OCI-LY7 (cell line): Measurements from ENCODE around the gene TRIM38. TPM values are rescaled to one million over a fixed set of nuclear protein-coding genes. Genes with fewer than 3 reads are reported as not detected.
"Not testable (repeated sequence)": the region's sequence is repeated elsewhere in the genome, so short reads cannot be mapped to it uniquely, and the experiment has no call there.

Source experiments
- BruUV-seq: library from RNA; stranded (reverse); fragments of 400-500 nt; replicated peaks from 2 replicates; lab custom pipeline; 2021; lab: Mats Ljungman, UMichigan
- CTCF ChIA-PET: fragments of 300-600 bp; sonication (Branson Sonifier 250); formaldehyde crosslinking; loops from one replicate; lab custom pipeline; 2022; ENCODE audit warnings: antibody characterized with exemption; ENCODE audit not compliant: unreplicated experiment; lab: Charles Lee
- POLR2A ChIA-PET: fragments of 300-600 bp; sonication (Branson Sonifier 250); formaldehyde crosslinking; loops from one replicate; lab custom pipeline; 2022; ENCODE audit warnings: antibody characterized with exemption; lab: Charles Lee
- DNase-seq: peaks from one replicate; pipeline ENCODE4 v3.0.0-alpha.2; 2015; ENCODE audit warnings: low spot score
- H2AFZ ChIP-seq: fragments of 200-600 bp; sonication (generic), shearing (Covaris generic); 2 replicates; pipeline ENCODE4 v1.6.1; 2014; ENCODE audit warnings: mild to moderate bottlenecking, antibody characterized with exemption, low read length, moderate library complexity
- H3K27ac ChIP-seq: fragments of 200-600 bp; sonication (generic); 2 replicates; pipeline ENCODE4 v1.5.1; 2014; ENCODE audit warnings: mixed run types, low read depth, mild to moderate bottlenecking, moderate library complexity, low read length, inconsistent platforms; ENCODE audit not compliant: poor library complexity, severe bottlenecking
- H3K36me3 ChIP-seq: fragments of 200-600 bp; sonication (generic); 2 replicates; pipeline ENCODE4 v1.6.1; 2014; ENCODE audit warnings: mild to moderate bottlenecking, antibody characterized with exemption, low read length, moderate library complexity, mixed read lengths; ENCODE audit not compliant: insufficient read depth
- H3K4me1 ChIP-seq: fragments of 200-600 bp; sonication (generic); 2 replicates; pipeline ENCODE4 v1.5.1; 2014; ENCODE audit warnings: mild to moderate bottlenecking, low read length; ENCODE audit not compliant: insufficient read depth, poor library complexity, severe bottlenecking
- H3K4me2 ChIP-seq: fragments of 200-600 bp; sonication (generic); 2 replicates; pipeline ENCODE4 v1.6.1; 2014; ENCODE audit warnings: mild to moderate bottlenecking, low read length
- H3K4me3 ChIP-seq: fragments of 200-600 bp; sonication (generic); 2 replicates; pipeline ENCODE4 v1.5.1; 2014; ENCODE audit warnings: mild to moderate bottlenecking, low read depth, low read length; ENCODE audit not compliant: poor library complexity, severe bottlenecking
- H3K79me2 ChIP-seq: fragments of 200-600 bp; sonication (generic); 2 replicates; pipeline ENCODE4 v1.6.1; 2016; ENCODE audit warnings: low read depth, mild to moderate bottlenecking, low read length, moderate library complexity, mixed read lengths; ENCODE audit not compliant: insufficient read depth
- H3K9me2 ChIP-seq: fragments of 200-600 bp; sonication (generic); 2 replicates; pipeline ENCODE4 v1.6.1; 2016; ENCODE audit warnings: mild to moderate bottlenecking, low read length, mixed read lengths; ENCODE audit not compliant: insufficient read depth
- H3K9me3 ChIP-seq: fragments of 200-600 bp; sonication (generic); 2 replicates; pipeline ENCODE4 v1.6.1; 2014; ENCODE audit warnings: mild to moderate bottlenecking, mixed run types, low read length, mixed read lengths
- H4K20me1 ChIP-seq: fragments of 200-600 bp; sonication (generic); 2 replicates; pipeline ENCODE4 v1.6.1; 2014; ENCODE audit warnings: mild to moderate bottlenecking, antibody characterized with exemption, low read length, moderate library complexity, mixed read lengths; ENCODE audit not compliant: insufficient read depth
- EZH2phosphoT487 ChIP-seq: fragments of 200-600 bp; sonication (generic); IDR thresholded peaks from 2 replicates; pipeline ENCODE4 v1.6.1; 2018; ENCODE audit warnings: low read depth, borderline replicate concordance, mild to moderate bottlenecking, mixed run types, antibody characterized with exemption, low read length, moderate library complexity, mixed read lengths
- intact Hi-C: fragments of 100-400 bp; cut with micrococcal nuclease; formaldehyde crosslinking; loops from one replicate; pipeline ENCODE4 v1.10.0; 2022; ENCODE audit not compliant: unreplicated experiment
- total RNA-seq, 2 experiments: library from RNA; depleted of rRNA in 1 of 2; stranded (reverse); fragments of >200 nt in 1 of 2; shearing (Covaris generic) in 1 of 2; gene quantifications; 2 replicates each; pipeline ENCODE4 v1.2.3, GENCODE V29; 2014 to 2022
- TF ChIP-seq, protein P1 (sequence below): fragments of 200-600 bp; sonication (generic); conservative IDR thresholded peaks from 2 replicates; pipeline ENCODE4 v1.5.1; 2014; ENCODE audit warnings: mild to moderate bottlenecking, antibody characterized with exemption, low read length, moderate library complexity, mixed read lengths

Gene TRIM38
- total RNA-seq, 2 experiments from 2014 or later: 12.8 to 14.8 TPM

DNA sequence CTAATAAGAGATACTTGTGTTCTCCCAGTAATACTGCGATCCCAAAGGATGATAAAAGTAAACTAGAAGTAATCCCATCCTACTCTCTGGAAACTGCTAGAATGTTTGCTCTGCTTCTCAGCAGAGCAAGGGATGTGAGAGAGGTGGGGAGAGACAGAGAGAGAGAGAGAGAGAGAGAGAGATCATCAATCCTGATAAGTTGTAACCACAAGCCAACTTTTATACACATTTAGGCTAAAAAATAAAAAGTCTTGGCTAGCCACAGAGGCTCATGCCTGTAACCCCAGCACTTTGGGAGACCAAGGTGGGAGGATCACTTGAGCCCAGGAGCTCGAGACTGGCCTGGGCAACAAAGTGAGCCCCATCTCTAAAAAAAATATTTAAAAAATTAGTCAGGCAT, 16.0 kb upstream of the TRIM38 start:
- Histone ChIP-seq H3K27ac (no peak overlapping the region), H3K9me3 (peaks cover 8% of the 10 kb centered on the region; the same call in 1 of the 2 replicates), H3K4me1 (no peaks in the 10 kb centered on the region), H3K79me2 (no peaks in the 10 kb centered on the region), H3K36me3 (no peaks in the 10 kb centered on the region), H3K4me3 (no peak overlapping the region), H3K9me2 (no peaks in the 10 kb centered on the region), H3K4me2 (no peak overlapping the region), H2AFZ (no peak overlapping the region), H4K20me1 (no peaks in the 10 kb centered on the region)
- DNase-seq: no peak
- no TSS peak for BruUV-seq
- ChIA-PET CTCF (no interaction called here), POLR2A (interaction anchor here (0.7 kb wide), 1 partner anchor 1474 kb away, joined by 5 read pairs; no protein-coding TSS in a partner anchor)
- intact Hi-C loops: loop anchor here (10.0 kb wide), 1 partner anchor 722 kb away; no protein-coding TSS in a partner anchor
- no peak for TF ChIP-seq EZH2phosphoT487
- TF ChIP-seq, protein P1, sequence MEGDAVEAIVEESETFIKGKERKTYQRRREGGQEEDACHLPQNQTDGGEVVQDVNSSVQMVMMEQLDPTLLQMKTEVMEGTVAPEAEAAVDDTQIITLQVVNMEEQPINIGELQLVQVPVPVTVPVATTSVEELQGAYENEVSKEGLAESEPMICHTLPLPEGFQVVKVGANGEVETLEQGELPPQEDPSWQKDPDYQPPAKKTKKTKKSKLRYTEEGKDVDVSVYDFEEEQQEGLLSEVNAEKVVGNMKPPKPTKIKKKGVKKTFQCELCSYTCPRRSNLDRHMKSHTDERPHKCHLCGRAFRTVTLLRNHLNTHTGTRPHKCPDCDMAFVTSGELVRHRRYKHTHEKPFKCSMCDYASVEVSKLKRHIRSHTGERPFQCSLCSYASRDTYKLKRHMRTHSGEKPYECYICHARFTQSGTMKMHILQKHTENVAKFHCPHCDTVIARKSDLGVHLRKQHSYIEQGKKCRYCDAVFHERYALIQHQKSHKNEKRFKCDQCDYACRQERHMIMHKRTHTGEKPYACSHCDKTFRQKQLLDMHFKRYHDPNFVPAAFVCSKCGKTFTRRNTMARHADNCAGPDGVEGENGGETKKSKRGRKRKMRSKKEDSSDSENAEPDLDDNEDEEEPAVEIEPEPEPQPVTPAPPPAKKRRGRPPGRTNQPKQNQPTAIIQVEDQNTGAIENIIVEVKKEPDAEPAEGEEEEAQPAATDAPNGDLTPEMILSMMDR: no peak

DNA sequence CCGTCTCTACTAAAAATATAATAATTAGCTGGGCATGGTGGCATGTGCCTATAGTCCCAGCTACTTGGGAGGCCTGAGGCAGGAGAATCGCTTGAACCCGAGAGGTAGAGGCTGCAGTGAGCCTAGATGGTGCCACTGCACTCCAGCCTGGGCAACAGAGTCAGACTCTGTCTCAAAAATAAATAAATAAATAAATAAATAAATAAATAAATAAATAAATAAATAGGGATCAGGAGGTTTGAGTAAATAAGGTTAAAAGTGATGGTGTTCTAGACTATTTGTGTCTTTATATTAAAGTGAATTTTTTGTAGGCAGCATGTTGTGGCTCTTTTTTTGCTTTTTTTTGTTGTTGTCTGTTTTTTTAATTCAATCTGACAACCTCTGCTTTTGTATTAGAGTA, 15.1 kb upstream of the TRIM38 start:
- H3K4me2 ChIP-seq, BruUV-seq, H3K4me1 ChIP-seq, H2AFZ ChIP-seq, H3K9me2 ChIP-seq, H3K27ac ChIP-seq, H3K36me3 ChIP-seq, POLR2A ChIA-PET, CTCF ChIA-PET, H4K20me1 ChIP-seq, H3K79me2 ChIP-seq, H3K4me3 ChIP-seq, DNase-seq, H3K9me3 ChIP-seq: not testable (repeated sequence)
- intact Hi-C loops: loop anchor here (10.0 kb wide), 1 partner anchor 723 kb away; no protein-coding TSS in a partner anchor

DNA sequence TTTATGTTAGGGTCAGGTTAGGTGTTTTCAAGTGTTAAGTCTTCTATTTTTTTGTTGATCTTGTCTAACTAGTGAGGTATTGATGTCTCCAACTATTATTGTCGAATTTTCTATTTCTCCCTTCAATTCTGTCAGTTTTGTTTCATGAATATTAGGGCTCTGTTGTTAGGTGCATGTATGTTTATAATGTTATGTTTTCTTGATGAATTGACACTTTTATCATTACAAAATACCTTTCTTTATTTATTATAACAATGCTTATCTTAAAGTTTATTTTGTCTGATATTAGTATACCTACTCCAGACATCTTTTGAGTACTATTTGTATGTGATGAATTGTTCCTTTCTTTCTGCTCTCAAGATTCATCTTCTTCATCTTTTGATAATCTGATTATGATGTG, 12.9 kb upstream of the TRIM38 start:
- H3K9me2 ChIP-seq: no peaks in the 10 kb centered on the region
- POLR2A ChIA-PET: interaction anchor here (0.6 to 0.7 kb wide), 3 partner anchors 44 to 212 kb away, joined by 3 to 4 read pairs (median 3); no protein-coding TSS in a partner anchor
- BruUV-seq: no TSS peak
- no peak overlapping the region for H3K4me2 ChIP-seq
- H3K79me2 ChIP-seq: no peaks in the 10 kb centered on the region
- H3K36me3 ChIP-seq: no peaks in the 10 kb centered on the region
- H3K4me1 ChIP-seq: no peaks in the 10 kb centered on the region
- H4K20me1 ChIP-seq: no peaks in the 10 kb centered on the region
- TF ChIP-seq, protein P1: no peak
- no peak for TF ChIP-seq EZH2phosphoT487
- no peak overlapping the region for H2AFZ ChIP-seq
- DNase-seq: no peak
- intact Hi-C loops: loop anchor here (10.0 kb wide), 1 partner anchor 725 kb away; no protein-coding TSS in a partner anchor
- no peak overlapping the region for H3K27ac ChIP-seq
- CTCF ChIA-PET: no interaction called here
- H3K9me3 ChIP-seq: peaks cover 8% of the 10 kb centered on the region; the same call in 1 of the 2 replicates
- no peak overlapping the region for H3K4me3 ChIP-seq
